Progenitor cell of endocrine pancreas (in vitro differentiated cells): ENCODE results near the gene S1PR1. TPM values are rescaled to one million over a fixed set of nuclear protein-coding genes. Genes with fewer than 3 reads are reported as not detected.

Experiments
- DNase-seq: peaks from one replicate; pipeline ENCODE4 v3.0.0; 2021; ENCODE audit warnings: low spot score; ENCODE audit not compliant: unreplicated experiment
- H3K27ac Mint-ChIP-seq: 2 replicates; pipeline ENCODE4 v1.8.0; 2021; ENCODE audit warnings: mild to moderate bottlenecking, moderate library complexity, mixed read lengths
- H3K27me3 Mint-ChIP-seq: 2 replicates; pipeline ENCODE4 v1.8.0; 2021; ENCODE audit warnings: mixed read lengths
- H3K36me3 Mint-ChIP-seq: 2 replicates; pipeline ENCODE4 v1.8.0; 2022; ENCODE audit warnings: mixed read lengths; ENCODE audit not compliant: insufficient read depth
- H3K4me1 Mint-ChIP-seq: 2 replicates; pipeline ENCODE4 v1.8.0; 2021; ENCODE audit warnings: low read depth, mixed read lengths
- H3K4me3 Mint-ChIP-seq: 2 replicates; pipeline ENCODE4 v1.8.0; 2021; ENCODE audit warnings: low read depth, mild to moderate bottlenecking, moderate library complexity, mixed read lengths
- H3K9me3 Mint-ChIP-seq: 2 replicates; pipeline ENCODE4 v1.8.0; 2021; ENCODE audit warnings: low read depth, mixed read lengths
- total RNA-seq: library from RNA; stranded (reverse); gene quantifications from 2 replicates; pipeline ENCODE4 v1.2.1, GENCODE V29; 2021
- TF ChIP-seq, protein P1 (sequence below): fragments of 200-600 bp; sonication (generic); IDR thresholded peaks from one replicate; pipeline ENCODE4 v1.5.0; 2021; ENCODE audit warnings: antibody characterized with exemption, mild to moderate bottlenecking; ENCODE audit not compliant: unreplicated experiment

S1PR1 gene
- total RNA-seq, 1 donor from 2014 or later: 1.1 TPM

DNA sequence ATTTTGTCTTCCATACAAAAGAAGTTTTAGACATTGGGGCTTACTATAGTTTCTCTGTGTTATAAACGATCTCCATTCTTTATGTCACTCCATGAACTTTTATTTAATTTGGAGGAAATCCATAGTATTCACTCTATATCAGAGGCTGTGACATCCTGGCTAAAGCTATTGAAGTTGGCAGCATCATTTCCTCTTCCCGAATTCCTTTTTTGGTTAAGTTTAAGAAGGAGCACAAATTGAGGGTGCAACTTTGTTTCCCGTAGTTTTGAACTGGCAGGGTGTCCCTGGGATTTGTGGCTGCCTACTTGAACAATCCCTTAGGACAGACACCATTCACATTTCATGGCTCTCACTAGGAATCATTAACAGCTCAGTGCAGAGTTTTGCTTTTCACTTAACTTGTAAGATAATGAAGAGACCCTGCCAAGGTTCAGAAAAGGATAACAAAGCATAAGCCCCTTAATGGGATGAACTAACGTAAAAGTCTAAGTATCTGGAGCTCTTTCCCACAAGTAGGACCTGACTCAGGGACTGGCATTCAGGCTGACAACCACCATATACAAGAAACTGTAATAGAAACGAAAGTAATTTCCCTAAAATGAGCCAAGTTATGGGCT is 13.9 kb downstream of the S1PR1 start:
- Mint-ChIP-seq H3K27me3 (peaks cover 5% of the 10 kb centered on the region), H3K36me3 (no peaks in the 10 kb centered on the region), H3K4me3 (no peak overlapping the region), H3K9me3 (no peaks in the 10 kb centered on the region), H3K4me1 (no peaks in the 10 kb centered on the region), H3K27ac (no peak overlapping the region)
- DNase-seq: no peak
- TF ChIP-seq, protein P1, sequence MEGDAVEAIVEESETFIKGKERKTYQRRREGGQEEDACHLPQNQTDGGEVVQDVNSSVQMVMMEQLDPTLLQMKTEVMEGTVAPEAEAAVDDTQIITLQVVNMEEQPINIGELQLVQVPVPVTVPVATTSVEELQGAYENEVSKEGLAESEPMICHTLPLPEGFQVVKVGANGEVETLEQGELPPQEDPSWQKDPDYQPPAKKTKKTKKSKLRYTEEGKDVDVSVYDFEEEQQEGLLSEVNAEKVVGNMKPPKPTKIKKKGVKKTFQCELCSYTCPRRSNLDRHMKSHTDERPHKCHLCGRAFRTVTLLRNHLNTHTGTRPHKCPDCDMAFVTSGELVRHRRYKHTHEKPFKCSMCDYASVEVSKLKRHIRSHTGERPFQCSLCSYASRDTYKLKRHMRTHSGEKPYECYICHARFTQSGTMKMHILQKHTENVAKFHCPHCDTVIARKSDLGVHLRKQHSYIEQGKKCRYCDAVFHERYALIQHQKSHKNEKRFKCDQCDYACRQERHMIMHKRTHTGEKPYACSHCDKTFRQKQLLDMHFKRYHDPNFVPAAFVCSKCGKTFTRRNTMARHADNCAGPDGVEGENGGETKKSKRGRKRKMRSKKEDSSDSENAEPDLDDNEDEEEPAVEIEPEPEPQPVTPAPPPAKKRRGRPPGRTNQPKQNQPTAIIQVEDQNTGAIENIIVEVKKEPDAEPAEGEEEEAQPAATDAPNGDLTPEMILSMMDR: no peak

DNA sequence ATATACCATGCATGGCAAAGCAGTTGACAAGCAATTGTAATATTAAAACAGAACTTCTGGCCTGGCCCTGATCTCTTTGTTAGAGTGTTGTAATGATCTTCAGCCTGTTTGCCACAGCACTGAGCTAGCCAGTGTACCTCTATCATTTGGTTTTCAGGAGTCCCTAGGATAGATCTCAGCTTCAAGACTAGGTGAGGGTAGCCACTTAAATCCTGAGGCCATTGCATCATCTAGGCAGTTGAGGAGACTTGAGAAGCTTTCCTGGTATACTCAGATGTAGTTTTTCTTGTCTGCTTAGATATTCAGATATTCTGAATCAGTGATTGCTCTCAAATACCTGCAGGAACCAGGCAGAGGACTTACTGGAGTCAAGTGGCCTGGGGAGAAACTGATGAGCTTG is 14.7 kb downstream of the S1PR1 start:
- Mint-ChIP-seq H3K27ac (no peak overlapping the region), H3K36me3 (no peaks in the 10 kb centered on the region), H3K27me3 (peaks cover 5% of the 10 kb centered on the region), H3K4me3 (no peak overlapping the region), H3K9me3 (no peaks in the 10 kb centered on the region), H3K4me1 (no peaks in the 10 kb centered on the region)
- DNase-seq: no peak
- TF ChIP-seq, protein P1: no peak

DNA sequence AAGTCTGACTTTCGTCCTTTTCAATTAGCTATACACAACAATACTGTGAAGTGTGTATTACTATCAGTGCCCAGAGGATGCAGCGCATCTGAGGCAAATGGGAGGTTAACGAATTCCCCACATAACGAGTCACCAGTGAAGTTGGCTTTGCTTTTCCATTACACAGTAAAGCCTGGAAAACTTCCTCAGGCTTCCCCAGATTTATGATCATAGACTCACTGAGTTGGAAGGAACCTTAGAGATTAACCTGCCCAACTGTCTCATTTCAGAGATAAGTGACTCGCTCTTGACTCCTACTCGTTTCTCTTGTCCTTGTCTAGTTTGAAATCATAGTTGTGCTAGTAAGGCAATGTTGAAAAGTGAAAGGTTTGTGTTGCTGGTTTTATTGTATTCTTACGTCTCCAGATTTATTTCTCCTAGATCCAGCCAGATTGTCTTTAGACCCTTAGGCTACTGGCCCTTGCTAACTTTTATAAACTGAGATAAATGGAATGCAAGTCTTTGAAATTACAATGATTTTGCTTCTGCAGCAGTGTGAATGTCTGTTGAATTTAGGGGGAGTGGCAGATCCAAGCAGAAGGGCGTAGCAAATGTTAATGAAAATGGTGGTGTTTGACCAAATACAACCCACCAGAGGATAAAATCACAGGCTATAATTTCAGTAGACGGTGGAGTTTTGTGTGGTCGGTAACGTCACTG is 17.3 kb downstream of the S1PR1 start:
- H3K27me3 Mint-ChIP-seq: peaks cover 3% of the 10 kb centered on the region
- no peak for DNase-seq
- no peak overlapping the region for H3K27ac Mint-ChIP-seq
- no peaks in the 10 kb centered on the region for H3K4me1 Mint-ChIP-seq
- no peak overlapping the region for H3K4me3 Mint-ChIP-seq
- TF ChIP-seq, protein P1: no peak
- no peaks in the 10 kb centered on the region for H3K36me3 Mint-ChIP-seq
- no peaks in the 10 kb centered on the region for H3K9me3 Mint-ChIP-seq

DNA sequence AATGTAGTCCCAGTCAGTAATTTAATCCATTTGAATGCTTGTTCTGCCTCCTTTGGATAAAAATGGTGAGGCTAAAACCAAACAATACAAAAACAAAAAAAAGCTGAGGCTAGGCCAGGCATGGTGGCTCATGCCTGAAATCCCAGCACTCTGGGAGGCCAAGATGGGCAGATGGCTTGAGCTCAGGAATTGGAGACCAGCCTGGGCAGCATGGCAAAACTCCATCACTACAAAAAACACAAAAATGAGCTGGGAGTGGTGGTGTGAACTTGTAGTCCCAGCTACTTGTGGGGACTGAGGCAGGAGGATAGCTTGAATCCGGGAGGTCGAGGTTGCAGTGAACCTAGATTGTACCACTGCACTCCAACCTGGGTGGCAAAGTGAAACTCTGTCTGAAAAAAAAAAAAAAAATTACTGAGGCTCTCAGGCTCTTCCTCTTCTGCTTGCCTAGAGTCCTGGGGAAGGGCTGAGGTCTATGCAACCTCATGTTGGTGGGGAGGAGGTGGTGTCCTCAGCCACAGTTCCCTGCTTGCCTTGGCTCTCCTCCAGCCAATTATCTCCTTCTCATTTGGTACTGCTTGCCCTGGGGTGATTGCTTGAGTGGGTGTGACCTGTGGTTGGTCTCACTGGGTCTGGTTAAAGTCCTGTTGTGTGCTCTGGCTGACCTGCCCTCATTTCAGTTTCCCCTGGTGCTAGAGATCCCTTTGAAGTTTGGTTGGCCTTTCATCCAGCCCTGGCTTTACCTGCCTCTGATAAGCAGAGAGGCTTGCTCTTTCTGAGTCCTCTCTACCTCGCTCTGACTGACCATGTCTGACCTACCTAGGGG is 20.9 kb downstream of the S1PR1 start:
- Mint-ChIP-seq H3K9me3 (no peaks in the 10 kb centered on the region), H3K4me1 (peaks cover 3% of the 10 kb centered on the region), H3K4me3 (no peak overlapping the region), H3K36me3 (no peaks in the 10 kb centered on the region), H3K27ac (no peak overlapping the region), H3K27me3 (peaks cover 2% of the 10 kb centered on the region)
- TF ChIP-seq, protein P1: no peak
- no peak for DNase-seq

DNA sequence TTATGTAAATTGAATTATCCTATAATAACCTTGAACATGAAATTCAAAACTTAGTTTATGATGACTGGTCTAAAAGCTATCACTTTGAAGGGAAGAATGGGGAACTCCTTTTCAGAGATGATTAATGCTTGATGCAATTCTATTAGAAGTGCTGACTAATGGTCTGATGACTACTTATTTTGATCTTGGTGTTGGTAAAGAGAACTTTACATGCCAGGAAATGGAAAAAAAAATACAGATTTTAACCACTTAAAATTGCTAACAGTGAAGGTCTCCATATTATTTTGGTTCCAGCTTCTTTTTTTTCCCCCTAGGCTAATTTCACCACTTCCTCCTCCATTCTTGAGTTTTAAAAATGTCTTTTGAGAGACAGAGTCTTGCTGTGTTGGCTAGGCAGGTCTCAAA is 22.9 kb downstream of the S1PR1 start:
- Mint-ChIP-seq H3K27ac (no peak overlapping the region), H3K36me3 (no peaks in the 10 kb centered on the region), H3K4me1 (peaks cover 5% of the 10 kb centered on the region), H3K4me3 (no peak overlapping the region), H3K27me3 (peaks cover 2% of the 10 kb centered on the region), H3K9me3 (no peaks in the 10 kb centered on the region)
- DNase-seq: no peak
- TF ChIP-seq, protein P1: no peak
